MCF 10A (cell line): ENCODE results near the gene ST6GALNAC4. TPM values are rescaled to one million over a fixed set of nuclear protein-coding genes. Genes with fewer than 3 reads are reported as not detected.

Source experiments
- BruUV-seq: library from RNA; stranded (reverse); fragments of 400-500 nt; replicated peaks from 2 replicates; lab custom pipeline; 2021; lab: Mats Ljungman, UMichigan
- CTCF ChIA-PET: fragments of 300-600 bp; sonication (Branson Sonifier 250); formaldehyde crosslinking; extraction: SDS; loops from one replicate; lab custom pipeline; 2021; ENCODE audit warnings: antibody characterized with exemption, inconsistent platforms; lab: Yijun Ruan, JAX
- POLR2A ChIA-PET: fragments of 300-600, 350-650 bp; sonication (Branson Sonifier 250); formaldehyde crosslinking; extraction: SDS; loops from one replicate; lab custom pipeline; 2020; ENCODE audit warnings: antibody characterized with exemption, inconsistent platforms; lab: Yijun Ruan, JAX
- DNase-seq: peaks from one replicate; pipeline ENCODE4 v3.0.0-alpha.2; 2018; ENCODE audit not compliant: unreplicated experiment
- H3K27ac Mint-ChIP-seq: one replicate; pipeline ENCODE4 v1.8.0; 2022; ENCODE audit warnings: mild to moderate bottlenecking, low read depth, mixed read lengths; ENCODE audit not compliant: unreplicated experiment
- H3K27me3 Mint-ChIP-seq: one replicate; pipeline ENCODE4 v1.8.0; 2022; ENCODE audit warnings: mixed read lengths; ENCODE audit not compliant: insufficient read depth, unreplicated experiment
- H3K36me3 Mint-ChIP-seq: one replicate; pipeline ENCODE4 v1.8.0; 2022; ENCODE audit warnings: mild to moderate bottlenecking, moderate library complexity, mixed read lengths; ENCODE audit not compliant: insufficient read depth, unreplicated experiment
- H3K4me1 Mint-ChIP-seq: one replicate; pipeline ENCODE4 v1.8.0; 2022; ENCODE audit warnings: mixed read lengths; ENCODE audit not compliant: insufficient read depth, unreplicated experiment
- H3K4me3 Mint-ChIP-seq: one replicate; pipeline ENCODE4 v1.8.0; 2022; ENCODE audit warnings: mild to moderate bottlenecking, moderate library complexity, mixed read lengths; ENCODE audit not compliant: unreplicated experiment
- H3K9me3 Mint-ChIP-seq: one replicate; pipeline ENCODE4 v1.8.0; 2022; ENCODE audit warnings: mixed read lengths; ENCODE audit not compliant: unreplicated experiment
- CTCF ChIP-seq: fragments of 200-600 bp; IDR thresholded peaks from one replicate; pipeline ENCODE4 v1.8.0; 2022; ENCODE audit warnings: antibody characterized with exemption, mild to moderate bottlenecking; ENCODE audit not compliant: unreplicated experiment
- intact Hi-C: fragments of 100-400 bp; cut with micrococcal nuclease; formaldehyde crosslinking; loops from 2 replicates; pipeline ENCODE4 v1.14.1; 2022
- total RNA-seq: library from RNA; stranded (reverse); gene quantifications from 2 replicates; pipeline ENCODE4 v1.2.3, GENCODE V29; 2022

Gene ST6GALNAC4
- total RNA-seq, 1 experiment from 2014 or later: 39.5 TPM

GRCh38 chr9:127915801-127916719 lies 781 bp downstream of the ST6GALNAC4 start:
- H3K9me3 Mint-ChIP-seq: no peaks in the 10 kb centered on the region
- no peaks in the 10 kb centered on the region for H3K27me3 Mint-ChIP-seq
- peaks cover 5% of the 10 kb centered on the region for H3K36me3 Mint-ChIP-seq
- H3K4me3 Mint-ChIP-seq: peak overlapping the region; percentile 74
- H3K27ac Mint-ChIP-seq: peak overlapping the region; percentile 49
- DNase-seq: no peak
- ChIA-PET CTCF (interaction anchor here (0.6 to 1.1 kb wide), 5 partner anchors 39 to 412 kb away, joined by 3 to 4 read pairs (median 3); no protein-coding TSS in a partner anchor), POLR2A (interaction anchor here (0.6 to 6.0 kb wide), 7 partner anchors 12 to 176 kb away, joined by 3 to 35 read pairs (median 4); partner anchors contain the start of genes CDK9 and ST6GALNAC6)
- H3K4me1 Mint-ChIP-seq: peaks cover 28% of the 10 kb centered on the region
- BruUV-seq: TSS peak; percentile 58
- intact Hi-C loops: loop anchor here (5.0 kb wide), 1 partner anchor 114 kb away; the partner anchor contains the start of gene FPGS
- no peak for TF ChIP-seq CTCF

GRCh38 chr9:127915325-127915752 lies 1.5 kb downstream of the ST6GALNAC4 start:
- Mint-ChIP-seq H3K4me3 (peak overlapping the region; percentile 74), H3K4me1 (peaks cover 31% of the 10 kb centered on the region), H3K9me3 (no peaks in the 10 kb centered on the region), H3K27me3 (no peaks in the 10 kb centered on the region), H3K27ac (no peak overlapping the region), H3K36me3 (peaks cover 12% of the 10 kb centered on the region)
- TF ChIP-seq CTCF: no peak
- no peak for DNase-seq
- BruUV-seq: no TSS peak
- POLR2A ChIA-PET: interaction anchor here (1.0 to 6.0 kb wide), 4 partner anchors 16 to 175 kb away, joined by 3 to 35 read pairs (median 10); partner anchors contain the start of genes CDK9 and ST6GALNAC6
- intact Hi-C loops: loop anchor here (5.0 kb wide), 1 partner anchor 113 kb away; the partner anchor contains the start of gene FPGS
- CTCF ChIA-PET: interaction anchor here (1.1 kb wide), 1 partner anchor 128 kb away, joined by 3 read pairs; no protein-coding TSS in a partner anchor

GRCh38 chr9:127913682-127914081 lies 3.2 kb downstream of the ST6GALNAC4 start:
- no peak overlapping the region for H3K4me3 Mint-ChIP-seq
- H3K36me3 Mint-ChIP-seq: peaks cover 12% of the 10 kb centered on the region
- ChIA-PET POLR2A (no interaction called here), CTCF (no interaction called here)
- H3K27ac Mint-ChIP-seq: no peak overlapping the region
- peaks cover 14% of the 10 kb centered on the region for H3K4me1 Mint-ChIP-seq
- intact Hi-C loops: no loop called here
- H3K9me3 Mint-ChIP-seq: no peaks in the 10 kb centered on the region
- no peak for DNase-seq
- BruUV-seq: no TSS peak
- no peak for TF ChIP-seq CTCF
- no peaks in the 10 kb centered on the region for H3K27me3 Mint-ChIP-seq

DNA sequence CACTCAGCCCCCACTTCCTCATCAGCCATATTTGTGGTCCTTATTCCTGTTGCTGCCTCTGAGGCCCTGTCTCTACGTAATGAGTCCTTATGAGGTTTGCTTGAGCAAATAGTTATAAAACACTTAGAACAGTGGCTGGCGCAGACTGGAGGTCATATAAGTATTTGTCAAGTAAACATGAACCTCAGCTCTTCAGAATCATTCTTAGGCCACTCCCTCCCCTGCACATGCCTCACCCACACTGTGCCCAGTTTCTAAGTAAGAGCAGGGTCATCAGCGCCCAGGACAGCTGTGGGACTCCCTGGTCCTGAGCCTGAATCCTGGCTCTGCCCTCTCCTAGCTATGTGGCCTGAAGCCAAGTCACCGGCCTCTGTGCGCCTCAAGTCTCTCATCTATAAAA lies 4.0 kb downstream of the ST6GALNAC4 start:
- Mint-ChIP-seq H3K36me3 (peaks cover 16% of the 10 kb centered on the region), H3K4me1 (peaks cover 8% of the 10 kb centered on the region), H3K27me3 (no peaks in the 10 kb centered on the region), H3K27ac (no peak overlapping the region), H3K4me3 (no peak overlapping the region), H3K9me3 (no peaks in the 10 kb centered on the region)
- DNase-seq: no peak
- POLR2A ChIA-PET: no interaction called here
- intact Hi-C loops: no loop called here
- BruUV-seq: no TSS peak
- TF ChIP-seq CTCF: no peak
- CTCF ChIA-PET: interaction anchor here (0.7 to 1.1 kb wide), 4 partner anchors 8 to 178 kb away, joined by 3 to 4 read pairs (median 3); partner anchors contain the start of genes SLC25A25 and TOR2A
